WERI-Rb-1 (cell line): ENCODE data around the gene ALOX15.

Experiments
- DNase-seq: peaks from one replicate; pipeline ENCODE4 v3.0.0-alpha.2; 2020
- H3K27ac ChIP-seq: fragments of 250-450 bp; sonication (Bioruptor Pico); 2 replicates; pipeline ENCODE4 v1.5.1; 2020; ENCODE audit warnings: mild to moderate bottlenecking, moderate library complexity
- H3K27me3 ChIP-seq: fragments of 250-450 bp; sonication (Bioruptor Pico); 2 replicates; pipeline ENCODE4 v1.5.1; 2021; ENCODE audit warnings: mild to moderate bottlenecking, low read depth, moderate library complexity; ENCODE audit not compliant: insufficient read depth, severe bottlenecking
- H3K36me3 ChIP-seq: fragments of 250-450 bp; sonication (Bioruptor Pico); 2 replicates; pipeline ENCODE4 v1.5.1; 2020; ENCODE audit warnings: mild to moderate bottlenecking, moderate library complexity
- H3K4me3 ChIP-seq: 2 replicates; pipeline ENCODE4 v1.5.1; 2011; ENCODE audit warnings: low read depth, mild to moderate bottlenecking, control low read depth, low read length
- H3K9me3 ChIP-seq: fragments of 250-450 bp; sonication (Bioruptor Pico); 2 replicates; pipeline ENCODE4 v1.5.1; 2021; ENCODE audit warnings: mild to moderate bottlenecking, moderate library complexity; ENCODE audit not compliant: severe bottlenecking
- CTCF ChIP-seq: IDR thresholded peaks from 2 replicates; pipeline ENCODE4 v1.5.1; 2011; ENCODE audit warnings: low read depth, mild to moderate bottlenecking, control low read depth, inconsistent platforms, low read length

Gene ALOX15

GRCh38 chr17:4584101-4584916 is 57.2 kb downstream of the ALOX15 start, which contains the start of gene SMTNL2:
Gene SMTNL2, plus strand, starts transcription at chr17:4584529. Its CDS starts 77 bp downstream, at chr17:4584606.
- H3K36me3 ChIP-seq: no peaks in the 10 kb centered on the region
- H3K4me3 ChIP-seq: peak within 1 kb of the TSS; percentile 53
- peak; percentile 68 for DNase-seq
- peak within 1 kb of the TSS; percentile 55 for H3K27ac ChIP-seq
- TF ChIP-seq CTCF: peak; percentile 27; the same call in 1 of the 2 replicates
- H3K27me3 ChIP-seq: no peaks in the 10 kb centered on the region
- H3K9me3 ChIP-seq: no peaks in the 10 kb centered on the region

- peak overlapping the region; percentile 53 for H3K4me3 ChIP-seq
- peak; percentile 74 for TF ChIP-seq CTCF
- no peaks in the 10 kb centered on the region for H3K36me3 ChIP-seq
- peak; percentile 88 for DNase-seq
- peak overlapping the region; percentile 55 for H3K27ac ChIP-seq
- H3K9me3 ChIP-seq: no peaks in the 10 kb centered on the region
- H3K27me3 ChIP-seq: no peaks in the 10 kb centered on the region
These were observed 57.7 kb downstream of the ALOX15 start for GRCh38 chr17:4583782-4584100.

- no peak for TF ChIP-seq CTCF
- Histone ChIP-seq H3K9me3 (no peaks in the 10 kb centered on the region), H3K4me3 (peak overlapping the region; percentile 53), H3K36me3 (no peaks in the 10 kb centered on the region), H3K27me3 (no peaks in the 10 kb centered on the region), H3K27ac (no peak overlapping the region)
- no peak for DNase-seq
These were observed 58.3 kb downstream of the ALOX15 start for GRCh38 chr17:4583206-4583605.

GRCh38 chr17:4582691-4583090 is 58.8 kb downstream of the ALOX15 start:
- Histone ChIP-seq H3K9me3 (no peaks in the 10 kb centered on the region), H3K27me3 (no peaks in the 10 kb centered on the region), H3K36me3 (no peaks in the 10 kb centered on the region), H3K27ac (no peak overlapping the region; the same call in 1 of the 2 replicates), H3K4me3 (no peak overlapping the region)
- no peak for TF ChIP-seq CTCF
- DNase-seq: no peak

- peak overlapping the region; percentile 18 for H3K27ac ChIP-seq
- no peaks in the 10 kb centered on the region for H3K36me3 ChIP-seq
- DNase-seq: peak; percentile 50
- no peak overlapping the region for H3K4me3 ChIP-seq
- H3K9me3 ChIP-seq: no peaks in the 10 kb centered on the region
- TF ChIP-seq CTCF: no peak
- H3K27me3 ChIP-seq: no peaks in the 10 kb centered on the region
These were observed 59.4 kb downstream of the ALOX15 start for GRCh38 chr17:4582101-4582501.
